Mesenchymal stem cell (in vitro differentiated cells and primary cell): Measurements from ENCODE around the gene INVS.
"Not testable (repeated sequence)": the region's sequence is repeated elsewhere in the genome, so short reads cannot be mapped to it uniquely, and the experiment has no call there.

Experiments used
- DNase-seq: peaks from one replicate; pipeline ENCODE4 v3.0.0-alpha.2; 2013
- H2AFZ ChIP-seq: one replicate; pipeline ENCODE4 v1.6.1; 2013; ENCODE audit warnings: low read depth, mild to moderate bottlenecking, control low read depth, inconsistent platforms, low read length, moderate library complexity
- H2AK5ac ChIP-seq: 2 replicates; pipeline ENCODE4 v1.6.1; 2013; ENCODE audit warnings: low read length, moderate library complexity, mild to moderate bottlenecking, inconsistent platforms; ENCODE audit not compliant: severe bottlenecking
- H2BK120ac ChIP-seq: one replicate; pipeline ENCODE4 v1.6.1; 2013; ENCODE audit warnings: low read depth, mild to moderate bottlenecking, inconsistent platforms, low read length, moderate library complexity
- H2BK12ac ChIP-seq, 2 experiments: one replicate each; pipeline ENCODE4 v1.6.1; 2013; ENCODE audit warnings: inconsistent platforms in 2 of 2, low read length in 2 of 2, mild to moderate bottlenecking in 2 of 2, moderate library complexity in 2 of 2, control low read depth in 1 of 2
- H2BK15ac ChIP-seq: one replicate; pipeline ENCODE4 v1.6.1; 2013; ENCODE audit warnings: mild to moderate bottlenecking, low read depth, inconsistent platforms; ENCODE audit not compliant: poor library complexity, severe bottlenecking
- H2BK5ac ChIP-seq: 2 replicates; pipeline ENCODE4 v1.6.1; 2013; ENCODE audit warnings: low read depth, mild to moderate bottlenecking, low read length, control low read depth, inconsistent platforms; ENCODE audit not compliant: poor library complexity, severe bottlenecking
- H3K14ac ChIP-seq, 2 experiments: one replicate each; pipeline ENCODE4 v1.6.1; 2013; ENCODE audit warnings: inconsistent platforms in 2 of 2, low read length in 2 of 2, control low read depth in 1 of 2, mild to moderate bottlenecking in 1 of 2, moderate library complexity in 1 of 2
- H3K18ac ChIP-seq, 2 experiments: one replicate each; pipeline ENCODE4 v1.6.1; 2013; ENCODE audit warnings: inconsistent platforms in 2 of 2, low read length in 2 of 2, control low read depth in 1 of 2, low read depth in 1 of 2, mild to moderate bottlenecking in 1 of 2
- H3K23ac ChIP-seq, 2 experiments: one replicate each; pipeline ENCODE4 v1.6.1; 2013; ENCODE audit warnings: inconsistent platforms in 2 of 2, low read length in 2 of 2, mild to moderate bottlenecking in 2 of 2, moderate library complexity in 2 of 2, control low read depth in 1 of 2
- H3K27ac ChIP-seq: 2 replicates; pipeline ENCODE4 v1.5.1; 2013; ENCODE audit warnings: mild to moderate bottlenecking, moderate library complexity, low read length, control low read depth, inconsistent platforms; ENCODE audit not compliant: poor library complexity, severe bottlenecking
- H3K27me3 ChIP-seq, 2 experiments: 2 replicates each; pipeline versions ENCODE4 v1.6.1 to v1.7.0; 2013; ENCODE audit warnings: low read length in 2 of 2, mild to moderate bottlenecking in 2 of 2, moderate library complexity in 2 of 2, control low read depth in 1 of 2, inconsistent platforms in 1 of 2; ENCODE audit not compliant: control insufficient read depth in 1 of 2, insufficient read depth in 1 of 2
- H3K36me3 ChIP-seq, 2 experiments: 2 replicates each; pipeline versions ENCODE4 v1.6.1 to v1.7.0; 2013; ENCODE audit warnings: low read length in 2 of 2, control low read depth in 1 of 2, inconsistent platforms in 1 of 2, low read depth in 1 of 2, mild to moderate bottlenecking in 1 of 2; ENCODE audit not compliant: insufficient read depth in 2 of 2, control insufficient read depth in 1 of 2
- H3K4ac ChIP-seq, 2 experiments: one replicate each; pipeline ENCODE4 v1.6.1; 2013; ENCODE audit warnings: inconsistent platforms in 2 of 2, low read length in 2 of 2, mild to moderate bottlenecking in 2 of 2, moderate library complexity in 2 of 2, control low read depth in 1 of 2, low read depth in 1 of 2
- H3K4me1 ChIP-seq: 2 replicates; pipeline ENCODE4 v1.6.1; 2013; ENCODE audit warnings: low read depth, low read length, control low read depth; ENCODE audit not compliant: control insufficient read depth, insufficient read depth
- H3K4me2 ChIP-seq: 2 replicates; pipeline ENCODE4 v1.6.1; 2013; ENCODE audit warnings: low read length, mild to moderate bottlenecking, inconsistent platforms; ENCODE audit not compliant: poor library complexity, severe bottlenecking
- H3K4me3 ChIP-seq, 2 experiments: 2 replicates each; pipeline versions ENCODE4 v1.5.1 to v1.7.0; 2013; ENCODE audit warnings: low read length in 2 of 2, mild to moderate bottlenecking in 2 of 2, control low read depth in 1 of 2, low read depth in 1 of 2; ENCODE audit not compliant: insufficient read depth in 1 of 2
- H3K79me1 ChIP-seq: replicated peaks from 2 replicates; pipeline ENCODE4 v1.6.1; 2013; ENCODE audit warnings: mild to moderate bottlenecking, control low read depth, low read length, inconsistent platforms; ENCODE audit not compliant: poor library complexity, severe bottlenecking
- H3K9ac ChIP-seq: 2 replicates; pipeline ENCODE4 v1.7.0; 2013; ENCODE audit warnings: mild to moderate bottlenecking, low read length, moderate library complexity
- H3K9me3 ChIP-seq: 2 replicates; pipeline ENCODE4 v1.7.0; 2013; ENCODE audit warnings: mild to moderate bottlenecking, low read length; ENCODE audit not compliant: control insufficient read depth
- H4K8ac ChIP-seq: one replicate; pipeline ENCODE4 v1.6.1; 2013; ENCODE audit warnings: inconsistent platforms, mild to moderate bottlenecking, low read length, moderate library complexity
- H4K91ac ChIP-seq: one replicate; pipeline ENCODE4 v1.6.1; 2013; ENCODE audit warnings: mild to moderate bottlenecking, low read length, inconsistent platforms
- WGBS: methylation state at CpG from one replicate; pipeline ENCODE4 v1.1.7; 2013; ENCODE audit warnings: mixed read lengths; 5-methylcytosine and 5-hydroxymethylcytosine counted together

INVS gene

GRCh38 chr9:100141862-100142261 lies 42.8 kb downstream of the INVS start:
- H3K23ac ChIP-seq, H3K27me3 ChIP-seq, H2BK12ac ChIP-seq, H3K18ac ChIP-seq, H3K4me3 ChIP-seq, H3K9ac ChIP-seq, H3K9me3 ChIP-seq, H2BK15ac ChIP-seq, H3K4me1 ChIP-seq, H3K4me2 ChIP-seq, H3K4ac ChIP-seq, DNase-seq, H2BK120ac ChIP-seq, H4K8ac ChIP-seq, H2AK5ac ChIP-seq, H2AFZ ChIP-seq, H3K14ac ChIP-seq, H3K79me1 ChIP-seq, H4K91ac ChIP-seq, H3K36me3 ChIP-seq, H2BK5ac ChIP-seq, H3K27ac ChIP-seq: not testable (repeated sequence)
- 93% methylated on average over 9 of the region's 9 CpGs for WGBS

- not testable (repeated sequence) for H3K23ac ChIP-seq, H2BK12ac ChIP-seq, H4K91ac ChIP-seq, H2AK5ac ChIP-seq, H3K4me3 ChIP-seq, H2BK15ac ChIP-seq, H3K27me3 ChIP-seq, H3K9me3 ChIP-seq, H3K14ac ChIP-seq, H3K4me2 ChIP-seq, H2BK120ac ChIP-seq, H3K36me3 ChIP-seq, DNase-seq, H2AFZ ChIP-seq, H3K4me1 ChIP-seq, H3K4ac ChIP-seq, H3K9ac ChIP-seq, H3K18ac ChIP-seq, H4K8ac ChIP-seq, H3K79me1 ChIP-seq, H2BK5ac ChIP-seq, H3K27ac ChIP-seq
- whole genome bisulfite sequencing: 70% methylated on average over 15 of the region's 15 CpGs
Observed at GRCh38 chr9:100145167-100145934, 46.3 kb downstream of the INVS start.

GRCh38 chr9:100145976-100146375 lies 46.9 kb downstream of the INVS start:
- H3K79me1 ChIP-seq, H3K4me3 ChIP-seq, DNase-seq, H3K23ac ChIP-seq, H4K8ac ChIP-seq, H2BK12ac ChIP-seq, H3K14ac ChIP-seq, H3K4ac ChIP-seq, H3K27me3 ChIP-seq, H2BK120ac ChIP-seq, H3K18ac ChIP-seq, H2BK15ac ChIP-seq, H2AK5ac ChIP-seq, H2AFZ ChIP-seq, H2BK5ac ChIP-seq, H3K36me3 ChIP-seq, H3K9ac ChIP-seq, H4K91ac ChIP-seq, H3K4me2 ChIP-seq, H3K9me3 ChIP-seq, H3K4me1 ChIP-seq, H3K27ac ChIP-seq: not testable (repeated sequence)
- WGBS: 63% methylated on average over 8 of the region's 8 CpGs

GRCh38 chr9:100150214-100150613 lies 51.2 kb downstream of the INVS start:
- no peak overlapping the region for H3K14ac ChIP-seq
- no peak overlapping the region for H3K4me3 ChIP-seq
- no peaks in the 10 kb centered on the region for H3K4me1 ChIP-seq
- H3K18ac ChIP-seq: no peak overlapping the region
- no peak overlapping the region for H3K4me2 ChIP-seq
- no peak overlapping the region for H2AFZ ChIP-seq
- no peak overlapping the region for H3K23ac ChIP-seq
- no peak for DNase-seq
- no peaks in the 10 kb centered on the region for H3K36me3 ChIP-seq
- H2AK5ac ChIP-seq: no peak overlapping the region
- H3K9ac ChIP-seq: no peak overlapping the region
- no peaks in the 10 kb centered on the region for H3K9me3 ChIP-seq
- H3K79me1 ChIP-seq: peaks cover 2% of the 10 kb centered on the region
- no peak overlapping the region for H2BK15ac ChIP-seq
- no peak overlapping the region for H2BK5ac ChIP-seq
- no peak overlapping the region for H3K4ac ChIP-seq
- no peak overlapping the region for H3K27ac ChIP-seq
- no peaks in the 10 kb centered on the region for H3K27me3 ChIP-seq
- no CpG with 5 or more reads among the region's 2 CpGs for WGBS
- H4K8ac ChIP-seq: no peak overlapping the region
- H4K91ac ChIP-seq: no peak overlapping the region
- no peak overlapping the region for H2BK12ac ChIP-seq
- no peak overlapping the region for H2BK120ac ChIP-seq
